Neural cell (in vitro differentiated cells): ENCODE data around the gene GFPT2. TPM values are rescaled to one million over a fixed set of nuclear protein-coding genes. Genes with fewer than 3 reads are reported as not detected.

Experiments used
- H2AFZ ChIP-seq: fragments of 200-600, 300-800 bp; sonication (generic), shearing (Covaris generic); 2 replicates; pipeline ENCODE4 v1.6.0; 2014; ENCODE audit warnings: low read depth, mild to moderate bottlenecking, antibody characterized with exemption, low read length, moderate library complexity
- H3F3A ChIP-seq: fragments of 200-600 bp; shearing (Covaris generic); 2 replicates; pipeline ENCODE4 v1.6.1; 2016; ENCODE audit warnings: mild to moderate bottlenecking, moderate library complexity, mixed read lengths, antibody characterized with exemption, low read length; ENCODE audit not compliant: insufficient read depth, poor library complexity, severe bottlenecking
- H3K27ac ChIP-seq: fragments of 200-600, 300-800 bp; sonication (generic), shearing (Covaris generic); 2 replicates; pipeline ENCODE4 v1.5.1; 2014; ENCODE audit warnings: mild to moderate bottlenecking, low read length, moderate library complexity
- H3K27me3 ChIP-seq: fragments of 300-800, 200-600 bp; sonication (generic), shearing (Covaris generic); 2 replicates; pipeline ENCODE4 v1.6.0; 2014; ENCODE audit warnings: mild to moderate bottlenecking, low read depth, low read length, moderate library complexity; ENCODE audit not compliant: insufficient read depth
- H3K36me3 ChIP-seq: fragments of 300-800, 200-600 bp; sonication (generic), shearing (Covaris generic); 2 replicates; pipeline ENCODE4 v1.5.1; 2014; ENCODE audit warnings: mild to moderate bottlenecking, antibody characterized with exemption, low read length, moderate library complexity; ENCODE audit not compliant: insufficient read depth
- H3K4me2 ChIP-seq: fragments of 300-800, 200-600 bp; sonication (generic), shearing (Covaris generic); 2 replicates; pipeline ENCODE4 v1.6.0; 2014; ENCODE audit warnings: mild to moderate bottlenecking, low read length
- H3K4me3 ChIP-seq: fragments of 300-800, 200-600 bp; sonication (generic), shearing (Covaris generic); 2 replicates; pipeline ENCODE4 v1.5.1; 2014; ENCODE audit warnings: mild to moderate bottlenecking, low read length, moderate library complexity
- H3K79me2 ChIP-seq: fragments of 200-600 bp; shearing (Covaris generic); replicated peaks from 2 replicates; pipeline ENCODE4 v1.6.0; 2014; ENCODE audit warnings: mild to moderate bottlenecking, low read length, moderate library complexity; ENCODE audit not compliant: insufficient read depth
- H3K9ac ChIP-seq: fragments of 300-800, 200-600 bp; sonication (generic), shearing (Covaris generic); 2 replicates; pipeline ENCODE4 v1.6.1; 2016; ENCODE audit warnings: mild to moderate bottlenecking, low read length, mixed read lengths
- H3K9me2 ChIP-seq: fragments of 200-600 bp; shearing (Covaris generic); 2 replicates; pipeline ENCODE4 v1.6.1; 2016; ENCODE audit warnings: mild to moderate bottlenecking, low read length, mixed read lengths; ENCODE audit not compliant: insufficient read depth
- H3K9me3 ChIP-seq: fragments of 200-600, 300-800 bp; sonication (generic), shearing (Covaris generic); 2 replicates; pipeline ENCODE4 v1.6.1; 2016; ENCODE audit warnings: mild to moderate bottlenecking, mixed run types, low read length, moderate library complexity, mixed read lengths
- H4K20me1 ChIP-seq: fragments of 200-600 bp; shearing (Covaris generic); 2 replicates; pipeline ENCODE4 v1.6.1; 2016; ENCODE audit warnings: mild to moderate bottlenecking, mixed run types; ENCODE audit not compliant: insufficient read depth
- CTCF ChIP-seq: fragments of 450-650 bp; IDR thresholded peaks from 2 replicates; pipeline ENCODE4 v1.5.1; 2014; ENCODE audit warnings: antibody characterized with exemption, mild to moderate bottlenecking, moderate library complexity; ENCODE audit not compliant: poor library complexity, severe bottlenecking
- EP300 ChIP-seq: fragments of 450-650 bp; conservative IDR thresholded peaks from 2 replicates; pipeline ENCODE4 v1.6.1; 2014; ENCODE audit warnings: antibody characterized with exemption, mild to moderate bottlenecking, moderate library complexity; ENCODE audit not compliant: poor library complexity, severe bottlenecking
- EZH2 ChIP-seq: fragments of 200-600, 300-800 bp; shearing (Covaris generic), sonication (generic); IDR thresholded peaks from 2 replicates; pipeline ENCODE4 v1.6.1; 2014; ENCODE audit warnings: antibody characterized with exemption, low read length, borderline replicate concordance, mild to moderate bottlenecking; ENCODE audit not compliant: insufficient read depth, poor library complexity, severe bottlenecking
- MXI1 ChIP-seq: fragments of 450-650 bp; conservative IDR thresholded peaks from 2 replicates; pipeline ENCODE4 v1.6.1; 2014; ENCODE audit warnings: antibody characterized with exemption, mild to moderate bottlenecking; ENCODE audit not compliant: poor library complexity, severe bottlenecking
- POLR2AphosphoS5 ChIP-seq: IDR thresholded peaks from 2 replicates; pipeline ENCODE4 v1.6.1; 2012
- RAD21 ChIP-seq: fragments of 450-650 bp; conservative IDR thresholded peaks from 2 replicates; pipeline ENCODE4 v1.6.1; 2014; ENCODE audit warnings: antibody characterized with exemption, mild to moderate bottlenecking, moderate library complexity
- REST ChIP-seq: IDR thresholded peaks from 2 replicates; pipeline ENCODE4 v1.6.1; 2012; ENCODE audit warnings: borderline replicate concordance
- SMC3 ChIP-seq: fragments of 450-650 bp; conservative IDR thresholded peaks from 2 replicates; pipeline ENCODE4 v1.6.1; 2014; ENCODE audit warnings: antibody characterized with exemption, mild to moderate bottlenecking, moderate library complexity; ENCODE audit not compliant: poor library complexity
- TAF1 ChIP-seq: IDR thresholded peaks from 2 replicates; pipeline ENCODE4 v1.6.1; 2012; ENCODE audit warnings: low read depth
- polyA plus RNA-seq: library from polyadenylated mRNA; depleted of rRNA; stranded (reverse); fragments of >200 nt; gene quantifications from 2 replicates; pipeline ENCODE4 v1.2.3, GENCODE V29; 2014

Gene GFPT2
- polyA plus RNA-seq, 1 donor from 2014 or later: 9.2 TPM

- Histone ChIP-seq H3K9me3 (no peaks in the 10 kb centered on the region), H3K79me2 (peaks cover 11% of the 10 kb centered on the region), H3F3A (no peaks in the 10 kb centered on the region), H3K4me2 (no peak overlapping the region), H4K20me1 (no peaks in the 10 kb centered on the region), H3K36me3 (no peaks in the 10 kb centered on the region), H2AFZ (no peak overlapping the region), H3K9ac (no peak overlapping the region), H3K4me3 (no peak overlapping the region), H3K27me3 (no peaks in the 10 kb centered on the region), H3K27ac (no peak overlapping the region), H3K9me2 (no peaks in the 10 kb centered on the region)
- TF ChIP-seq TAF1 (no peak), REST (no peak), RAD21 (no peak), POLR2AphosphoS5 (no peak), EZH2 (no peak), CTCF (no peak), EP300 (no peak), MXI1 (no peak), SMC3 (no peak)
Observed at GRCh38 chr5:180294913-180295555, 58.1 kb downstream of the GFPT2 start.

- H3K9me3 ChIP-seq: no peaks in the 10 kb centered on the region
- no peaks in the 10 kb centered on the region for H4K20me1 ChIP-seq
- H3K79me2 ChIP-seq: peaks cover 16% of the 10 kb centered on the region
- TF ChIP-seq MXI1: no peak
- no peak for TF ChIP-seq TAF1
- no peak for TF ChIP-seq SMC3
- no peak for TF ChIP-seq POLR2AphosphoS5
- TF ChIP-seq EZH2: no peak
- no peaks in the 10 kb centered on the region for H3F3A ChIP-seq
- no peak overlapping the region for H3K4me3 ChIP-seq
- no peak overlapping the region for H3K4me2 ChIP-seq
- no peaks in the 10 kb centered on the region for H3K36me3 ChIP-seq
- no peaks in the 10 kb centered on the region for H3K9me2 ChIP-seq
- H3K27me3 ChIP-seq: no peaks in the 10 kb centered on the region
- H2AFZ ChIP-seq: no peak overlapping the region
- no peak overlapping the region for H3K27ac ChIP-seq
- H3K9ac ChIP-seq: no peak overlapping the region
Observed at GRCh38 chr5:180294411-180294810, 58.7 kb downstream of the GFPT2 start.
